Measurements from ENCODE around the gene CEP350.
"Not testable (repeated sequence)": the region's sequence is repeated elsewhere in the genome, so short reads cannot be mapped to it uniquely, and the experiment has no call there.

GRCh38 chr1:179962168-179962567 is 7.6 kb downstream of the CEP350 start:
- TF ChIP-seq, protein P1, sequence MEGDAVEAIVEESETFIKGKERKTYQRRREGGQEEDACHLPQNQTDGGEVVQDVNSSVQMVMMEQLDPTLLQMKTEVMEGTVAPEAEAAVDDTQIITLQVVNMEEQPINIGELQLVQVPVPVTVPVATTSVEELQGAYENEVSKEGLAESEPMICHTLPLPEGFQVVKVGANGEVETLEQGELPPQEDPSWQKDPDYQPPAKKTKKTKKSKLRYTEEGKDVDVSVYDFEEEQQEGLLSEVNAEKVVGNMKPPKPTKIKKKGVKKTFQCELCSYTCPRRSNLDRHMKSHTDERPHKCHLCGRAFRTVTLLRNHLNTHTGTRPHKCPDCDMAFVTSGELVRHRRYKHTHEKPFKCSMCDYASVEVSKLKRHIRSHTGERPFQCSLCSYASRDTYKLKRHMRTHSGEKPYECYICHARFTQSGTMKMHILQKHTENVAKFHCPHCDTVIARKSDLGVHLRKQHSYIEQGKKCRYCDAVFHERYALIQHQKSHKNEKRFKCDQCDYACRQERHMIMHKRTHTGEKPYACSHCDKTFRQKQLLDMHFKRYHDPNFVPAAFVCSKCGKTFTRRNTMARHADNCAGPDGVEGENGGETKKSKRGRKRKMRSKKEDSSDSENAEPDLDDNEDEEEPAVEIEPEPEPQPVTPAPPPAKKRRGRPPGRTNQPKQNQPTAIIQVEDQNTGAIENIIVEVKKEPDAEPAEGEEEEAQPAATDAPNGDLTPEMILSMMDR (conservative IDR thresholded peaks at IDR 0.05; ENCODE audit: low read length), result not testable (repeated sequence)
- not testable (repeated sequence) for TF ChIP-seq EZH2phosphoT487 (IDR thresholded peaks at IDR 0.05; ENCODE audit: borderline replicate concordance, low read depth, low read length)
